ENCODE data around the gene SMAD6. TPM values are rescaled to one million over a fixed set of nuclear protein-coding genes. Genes with fewer than 3 reads are reported as not detected.
A peak's percentile ranks its signal among the peaks of the same experiment; 100 is the strongest.
"Not testable (repeated sequence)": the region's sequence is repeated elsewhere in the genome, so short reads cannot be mapped to it uniquely, and the experiment has no call there.

SMAD6 gene
- total RNA-seq, 1 donor = 31.8 TPM

DNA sequence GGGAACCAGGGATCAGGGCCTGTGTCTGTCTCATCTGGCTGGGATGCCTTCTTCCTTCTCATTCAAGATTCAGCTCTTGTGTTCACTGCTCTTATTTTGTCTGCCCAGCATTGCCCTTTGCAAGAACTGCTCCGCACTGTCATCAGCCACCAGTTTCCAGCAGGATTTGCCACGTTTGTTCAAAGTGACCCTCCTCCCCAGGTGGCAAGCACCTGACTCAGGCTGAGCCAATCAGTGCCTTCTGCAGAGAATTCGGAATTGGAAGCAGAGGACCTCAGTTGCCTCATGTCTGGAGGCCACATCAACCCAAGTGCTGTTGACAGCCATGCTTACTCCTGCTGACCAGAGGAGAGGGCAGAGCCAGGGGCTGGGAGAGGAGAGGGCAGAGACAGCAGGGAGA lies 124.5 kb downstream of the SMAD6 start:
- Histone ChIP-seq H3K4me1 (ENCODE audit: insufficient read depth, low read length) (peaks cover 31% of the 10 kb centered on the region), H3K36me3 (ENCODE audit: insufficient read depth, low read length) (no peaks in the 10 kb centered on the region), H2AFZ (ENCODE audit: low read length) (no peak overlapping the region), H3K4me3 (ENCODE audit: insufficient read depth, low read length) (no peak overlapping the region), H3K9me3 (ENCODE audit: low read depth, low read length) (no peaks in the 10 kb centered on the region), H4K20me1 (ENCODE audit: insufficient read depth, low read length) (no peaks in the 10 kb centered on the region), H3K27ac (ENCODE audit: low read depth, low read length) (no peak overlapping the region), H3K27me3 (ENCODE audit: insufficient read depth, low read length) (no peaks in the 10 kb centered on the region), H3K4me2 (ENCODE audit: insufficient read depth, low read length) (no peak overlapping the region), H3K79me2 (ENCODE audit: insufficient read depth, low read length) (no peaks in the 10 kb centered on the region)
- no peak for DNase-seq (ENCODE audit: insufficient read length, low spot score, missing footprints)
- TF ChIP-seq, protein P1, sequence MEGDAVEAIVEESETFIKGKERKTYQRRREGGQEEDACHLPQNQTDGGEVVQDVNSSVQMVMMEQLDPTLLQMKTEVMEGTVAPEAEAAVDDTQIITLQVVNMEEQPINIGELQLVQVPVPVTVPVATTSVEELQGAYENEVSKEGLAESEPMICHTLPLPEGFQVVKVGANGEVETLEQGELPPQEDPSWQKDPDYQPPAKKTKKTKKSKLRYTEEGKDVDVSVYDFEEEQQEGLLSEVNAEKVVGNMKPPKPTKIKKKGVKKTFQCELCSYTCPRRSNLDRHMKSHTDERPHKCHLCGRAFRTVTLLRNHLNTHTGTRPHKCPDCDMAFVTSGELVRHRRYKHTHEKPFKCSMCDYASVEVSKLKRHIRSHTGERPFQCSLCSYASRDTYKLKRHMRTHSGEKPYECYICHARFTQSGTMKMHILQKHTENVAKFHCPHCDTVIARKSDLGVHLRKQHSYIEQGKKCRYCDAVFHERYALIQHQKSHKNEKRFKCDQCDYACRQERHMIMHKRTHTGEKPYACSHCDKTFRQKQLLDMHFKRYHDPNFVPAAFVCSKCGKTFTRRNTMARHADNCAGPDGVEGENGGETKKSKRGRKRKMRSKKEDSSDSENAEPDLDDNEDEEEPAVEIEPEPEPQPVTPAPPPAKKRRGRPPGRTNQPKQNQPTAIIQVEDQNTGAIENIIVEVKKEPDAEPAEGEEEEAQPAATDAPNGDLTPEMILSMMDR (IDR thresholded peaks at IDR 0.05; ENCODE audit: extremely low read depth, low read depth, low read length) = no peak

DNA sequence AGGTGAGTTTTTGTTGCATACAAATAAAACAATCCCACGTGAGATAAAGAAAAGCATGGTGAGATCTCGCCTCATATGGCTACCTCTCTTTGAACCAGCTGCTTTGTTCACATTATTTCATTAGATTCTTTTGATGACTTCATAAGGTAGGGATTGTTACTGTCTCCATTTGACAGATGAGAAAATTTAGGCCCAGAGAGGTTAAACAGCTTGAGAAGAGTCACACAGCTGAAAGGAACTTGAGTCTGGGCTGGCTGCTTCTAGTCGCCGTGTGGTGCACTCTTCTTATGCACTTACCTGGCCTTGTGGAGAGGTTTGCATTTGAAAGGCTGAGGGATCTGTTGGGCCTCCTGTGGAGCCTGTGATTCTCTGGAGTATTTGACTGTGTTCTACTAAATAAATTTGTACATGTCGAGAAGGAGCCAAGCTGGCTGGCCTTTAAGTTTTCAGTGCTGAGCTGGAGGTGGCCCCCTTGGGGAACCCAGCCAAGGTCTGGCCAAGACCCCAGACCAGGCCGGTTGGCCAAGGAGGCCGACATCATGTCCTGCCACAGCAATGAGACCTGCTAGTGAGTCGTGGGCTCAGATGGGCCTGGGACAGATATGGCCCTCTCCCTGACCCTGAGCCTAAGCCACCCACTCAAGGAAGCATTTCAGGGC lies 125.1 kb downstream of the SMAD6 start:
- H3K27me3 ChIP-seq (ENCODE audit: insufficient read depth, low read length) = no peaks in the 10 kb centered on the region
- no peaks in the 10 kb centered on the region for H3K36me3 ChIP-seq (ENCODE audit: insufficient read depth, low read length)
- no peak overlapping the region for H3K27ac ChIP-seq (ENCODE audit: low read depth, low read length)
- H2AFZ ChIP-seq (ENCODE audit: low read length) = no peak overlapping the region
- H3K79me2 ChIP-seq (ENCODE audit: insufficient read depth, low read length) = no peaks in the 10 kb centered on the region
- H3K4me2 ChIP-seq (ENCODE audit: insufficient read depth, low read length) = no peak overlapping the region
- peaks cover 31% of the 10 kb centered on the region for H3K4me1 ChIP-seq (ENCODE audit: insufficient read depth, low read length)
- TF ChIP-seq, protein P1 (IDR thresholded peaks at IDR 0.05; ENCODE audit: extremely low read depth, low read depth, low read length) = no peak
- peak; percentile 27 for DNase-seq (ENCODE audit: insufficient read length, low spot score, missing footprints)
- H3K4me3 ChIP-seq (ENCODE audit: insufficient read depth, low read length) = no peak overlapping the region
- H4K20me1 ChIP-seq (ENCODE audit: insufficient read depth, low read length) = no peaks in the 10 kb centered on the region
- H3K9me3 ChIP-seq (ENCODE audit: low read depth, low read length) = no peaks in the 10 kb centered on the region

DNA sequence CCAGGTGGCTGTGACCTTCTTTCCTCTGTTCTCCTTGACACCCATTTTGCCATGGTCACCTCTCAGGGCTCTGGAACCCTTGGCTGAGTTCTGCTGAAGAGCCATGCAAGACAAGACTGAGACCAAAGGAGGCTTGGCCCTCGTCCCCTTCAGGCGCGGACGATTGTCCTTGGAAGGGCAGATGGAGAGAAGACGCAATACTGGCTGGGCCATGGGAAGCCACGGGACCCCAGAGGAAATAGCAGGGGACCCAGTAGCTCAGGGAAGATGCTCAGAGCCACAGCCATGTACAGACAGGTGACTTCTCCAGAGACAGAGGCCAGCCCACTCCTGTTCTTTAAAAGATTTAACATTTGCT lies 125.6 kb downstream of the SMAD6 start:
- TF ChIP-seq, protein P1 (IDR thresholded peaks at IDR 0.05; ENCODE audit: extremely low read depth, low read depth, low read length) = no peak
- no peak overlapping the region for H3K4me2 ChIP-seq (ENCODE audit: insufficient read depth, low read length)
- no peaks in the 10 kb centered on the region for H3K27me3 ChIP-seq (ENCODE audit: insufficient read depth, low read length)
- no peaks in the 10 kb centered on the region for H3K36me3 ChIP-seq (ENCODE audit: insufficient read depth, low read length)
- H3K27ac ChIP-seq (ENCODE audit: low read depth, low read length) = no peak overlapping the region
- H3K4me3 ChIP-seq (ENCODE audit: insufficient read depth, low read length) = no peak overlapping the region
- no peak overlapping the region for H2AFZ ChIP-seq (ENCODE audit: low read length)
- no peak for DNase-seq (ENCODE audit: insufficient read length, low spot score, missing footprints)
- H3K9me3 ChIP-seq (ENCODE audit: low read depth, low read length) = no peaks in the 10 kb centered on the region
- H3K4me1 ChIP-seq (ENCODE audit: insufficient read depth, low read length) = peaks cover 31% of the 10 kb centered on the region
- H4K20me1 ChIP-seq (ENCODE audit: insufficient read depth, low read length) = no peaks in the 10 kb centered on the region
- H3K79me2 ChIP-seq (ENCODE audit: insufficient read depth, low read length) = no peaks in the 10 kb centered on the region

DNA sequence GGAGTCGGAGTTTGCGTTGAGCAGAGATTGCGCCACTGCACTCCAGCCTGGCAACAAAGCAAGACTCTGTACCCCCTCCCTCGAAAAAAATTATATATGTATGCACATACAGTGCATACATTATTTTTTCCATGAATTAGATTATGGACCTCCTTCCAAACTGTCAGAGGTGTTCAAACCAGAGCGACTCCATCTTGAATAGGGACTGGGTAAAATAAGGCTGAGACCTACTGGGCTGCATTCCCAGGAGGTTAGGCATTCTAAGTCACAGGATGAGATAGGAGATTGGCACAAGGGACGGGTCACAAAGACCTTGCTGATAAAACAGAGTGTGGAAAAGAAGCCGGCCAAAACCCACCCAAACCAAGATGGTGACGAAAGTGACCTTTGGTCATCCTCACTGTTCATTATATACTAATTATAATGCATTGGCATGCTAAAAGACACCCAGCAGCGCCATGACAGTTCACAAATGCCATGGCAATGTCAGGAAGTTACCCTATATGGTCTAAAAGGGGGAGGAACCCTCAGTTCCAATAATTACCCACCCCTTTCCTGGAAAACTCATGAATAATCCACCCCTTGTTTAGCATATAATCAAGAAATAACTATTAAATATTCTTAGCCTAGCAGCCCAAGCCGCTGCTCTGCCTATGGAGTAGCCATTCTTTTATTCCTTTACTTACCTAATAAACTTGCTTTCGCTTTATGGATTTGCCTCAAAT lies 126.9 kb downstream of the SMAD6 start:
- not testable (repeated sequence) for H3K27ac ChIP-seq (ENCODE audit: low read depth, low read length); H2AFZ ChIP-seq (ENCODE audit: low read length); H3K4me3 ChIP-seq (ENCODE audit: insufficient read depth, low read length); H3K4me2 ChIP-seq (ENCODE audit: insufficient read depth, low read length); H4K20me1 ChIP-seq (ENCODE audit: insufficient read depth, low read length); H3K36me3 ChIP-seq (ENCODE audit: insufficient read depth, low read length); H3K27me3 ChIP-seq (ENCODE audit: insufficient read depth, low read length); DNase-seq (ENCODE audit: insufficient read length, low spot score, missing footprints); H3K79me2 ChIP-seq (ENCODE audit: insufficient read depth, low read length); H3K9me3 ChIP-seq (ENCODE audit: low read depth, low read length)
- H3K4me1 ChIP-seq (ENCODE audit: insufficient read depth, low read length) = peaks cover 39% of the 10 kb centered on the region

All from osteoblast (primary cell).